Activated CD4-positive, alpha-beta T cell treated with anti-CD3 and anti-CD28 coated beads for 1 hour (primary cell): ENCODE measurements around the gene ARHGEF3.

ENCODE experiments used
- DNase-seq: peaks from one replicate; pipeline ENCODE4 v3.0.0-alpha.2; 2020

The ARHGEF3 gene, protein sequence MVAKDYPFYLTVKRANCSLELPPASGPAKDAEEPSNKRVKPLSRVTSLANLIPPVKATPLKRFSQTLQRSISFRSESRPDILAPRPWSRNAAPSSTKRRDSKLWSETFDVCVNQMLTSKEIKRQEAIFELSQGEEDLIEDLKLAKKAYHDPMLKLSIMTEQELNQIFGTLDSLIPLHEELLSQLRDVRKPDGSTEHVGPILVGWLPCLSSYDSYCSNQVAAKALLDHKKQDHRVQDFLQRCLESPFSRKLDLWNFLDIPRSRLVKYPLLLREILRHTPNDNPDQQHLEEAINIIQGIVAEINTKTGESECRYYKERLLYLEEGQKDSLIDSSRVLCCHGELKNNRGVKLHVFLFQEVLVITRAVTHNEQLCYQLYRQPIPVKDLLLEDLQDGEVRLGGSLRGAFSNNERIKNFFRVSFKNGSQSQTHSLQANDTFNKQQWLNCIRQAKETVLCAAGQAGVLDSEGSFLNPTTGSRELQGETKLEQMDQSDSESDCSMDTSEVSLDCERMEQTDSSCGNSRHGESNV

DNA sequence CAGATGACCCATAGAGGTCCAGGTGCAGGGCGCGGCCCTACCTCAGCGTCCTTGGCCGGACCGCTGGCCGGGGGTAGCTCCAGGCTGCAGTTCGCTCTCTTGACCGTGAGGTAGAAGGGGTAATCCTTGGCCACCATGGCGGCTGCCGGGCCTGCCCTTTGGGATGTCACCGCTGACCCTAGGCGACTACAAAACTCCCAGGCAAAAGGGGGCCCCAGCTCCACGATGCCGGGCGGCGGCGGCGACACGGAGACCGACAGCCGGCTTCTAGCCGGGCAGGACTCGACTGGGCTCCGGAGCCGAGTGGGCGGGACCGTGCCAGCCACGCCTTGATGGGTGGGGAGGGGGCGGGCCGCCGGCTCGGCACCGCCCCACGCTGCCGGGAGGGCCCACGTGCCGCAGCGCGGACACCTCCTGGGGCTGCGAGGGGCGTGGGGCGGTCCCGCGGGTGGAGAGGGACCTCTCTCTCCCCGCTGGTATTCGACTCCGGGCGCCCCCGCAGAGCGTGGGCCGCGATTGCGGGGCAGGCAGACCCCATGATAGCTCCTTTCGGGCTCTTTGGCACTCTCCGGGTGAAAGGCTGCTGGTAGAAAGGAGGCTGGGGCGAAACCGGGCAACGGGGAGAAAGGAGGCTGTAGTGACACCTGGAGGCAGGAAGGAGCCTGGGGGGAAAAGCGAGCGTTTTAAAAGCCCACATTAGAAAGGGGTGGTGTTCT is at the start of gene ARHGEF3:
Gene ARHGEF3, minus strand, starts transcription at position 288 of the 716 bp plus-strand sequence. Its CDS starts 151 bp downstream, at position 137.
- DNase-seq, result peak; percentile 84

- no peak for DNase-seq
Measured at GRCh38 chr3:56849698-56850097, 47.9 kb upstream of the ARHGEF3 start.

DNA sequence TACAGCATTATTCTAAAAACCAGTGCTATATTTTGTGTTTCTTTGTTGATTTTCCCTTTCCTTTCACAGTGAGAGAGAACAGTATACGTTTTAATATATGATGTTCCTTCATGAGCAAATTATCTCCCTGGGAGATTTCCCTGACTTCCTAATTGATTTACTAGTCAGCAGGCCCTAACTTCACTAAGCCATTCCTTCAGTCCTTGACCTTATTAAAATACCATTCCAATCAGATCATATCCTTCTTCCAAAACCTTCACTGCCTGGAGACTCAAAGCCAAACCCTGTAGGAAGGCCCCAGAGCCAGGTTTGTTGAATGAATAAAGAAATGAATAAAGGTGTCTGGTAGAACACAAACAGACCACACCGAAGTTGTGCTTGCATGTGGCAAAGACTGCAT is 43.8 kb upstream of the ARHGEF3 start:
- DNase-seq, result no peak

GRCh38 chr3:56844536-56844935 is 42.8 kb upstream of the ARHGEF3 start:
- DNase-seq, result no peak

- no peak for DNase-seq
Measured at GRCh38 chr3:56839784-56840715, 38.3 kb upstream of the ARHGEF3 start.

- DNase-seq, result no peak
Measured at GRCh38 chr3:56838448-56838847, 36.7 kb upstream of the ARHGEF3 start.

DNA sequence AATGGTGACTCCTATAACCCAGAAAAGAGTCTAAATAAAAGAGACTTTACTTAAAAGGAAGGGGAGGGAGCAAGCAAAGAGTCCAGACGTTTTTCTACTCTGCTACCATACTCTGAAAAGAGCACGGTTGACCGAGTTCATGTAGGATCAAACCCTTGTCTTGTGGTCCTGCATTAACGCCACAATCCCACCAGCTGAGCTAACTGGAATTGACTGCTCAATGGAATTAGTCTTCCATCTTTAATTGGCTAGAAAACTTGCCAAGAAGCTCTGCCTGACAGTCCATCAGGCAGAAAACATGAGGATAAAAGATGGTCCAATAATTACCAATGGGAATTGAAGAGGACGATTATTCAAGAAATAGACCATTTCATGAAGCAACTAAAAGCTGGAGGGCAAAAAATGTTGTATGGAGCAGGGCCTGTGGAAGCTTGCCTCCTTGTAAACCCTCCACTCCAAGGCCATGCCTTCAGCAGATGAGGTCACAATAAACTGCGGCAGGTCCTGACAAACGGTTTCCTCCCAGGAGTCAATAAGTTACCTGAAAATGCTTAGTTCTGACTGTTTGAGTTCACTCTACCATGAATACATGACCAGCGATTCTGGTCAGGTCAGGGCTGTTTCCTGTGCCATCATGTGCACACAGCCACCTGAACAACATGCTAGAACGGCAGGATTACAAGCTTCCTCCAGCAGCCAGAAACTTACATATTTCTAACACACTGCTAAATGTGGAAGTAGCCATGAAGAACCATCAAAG is 35.6 kb upstream of the ARHGEF3 start:
- no peak for DNase-seq

GRCh38 chr3:56836276-56837163 is 34.8 kb upstream of the ARHGEF3 start:
- no peak for DNase-seq

- no peak for DNase-seq
Measured at GRCh38 chr3:56835650-56836227, 34.0 kb upstream of the ARHGEF3 start.

DNA sequence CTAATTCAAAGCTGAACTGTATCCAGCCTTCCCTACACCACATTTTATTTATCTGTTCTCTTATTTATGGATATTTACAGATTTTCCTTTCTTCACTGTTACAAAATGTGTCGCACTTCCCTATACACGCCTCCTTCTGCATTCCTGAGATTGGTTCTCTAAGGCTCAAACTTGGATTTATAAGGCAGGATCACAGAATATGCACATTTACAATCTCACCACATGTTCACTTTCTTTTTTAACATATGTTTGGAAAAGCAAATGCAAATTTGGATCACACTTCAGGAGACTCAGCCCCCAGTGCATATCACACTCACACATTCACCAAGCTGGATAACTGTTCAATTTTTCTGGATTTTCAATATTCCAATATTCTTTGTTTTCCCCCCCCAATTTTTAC is 31.8 kb upstream of the ARHGEF3 start:
- DNase-seq, result no peak

GRCh38 chr3:56833022-56833421 is 31.3 kb upstream of the ARHGEF3 start:
- DNase-seq, result no peak

GRCh38 chr3:56831572-56831971 is 29.8 kb upstream of the ARHGEF3 start:
- no peak for DNase-seq

DNA sequence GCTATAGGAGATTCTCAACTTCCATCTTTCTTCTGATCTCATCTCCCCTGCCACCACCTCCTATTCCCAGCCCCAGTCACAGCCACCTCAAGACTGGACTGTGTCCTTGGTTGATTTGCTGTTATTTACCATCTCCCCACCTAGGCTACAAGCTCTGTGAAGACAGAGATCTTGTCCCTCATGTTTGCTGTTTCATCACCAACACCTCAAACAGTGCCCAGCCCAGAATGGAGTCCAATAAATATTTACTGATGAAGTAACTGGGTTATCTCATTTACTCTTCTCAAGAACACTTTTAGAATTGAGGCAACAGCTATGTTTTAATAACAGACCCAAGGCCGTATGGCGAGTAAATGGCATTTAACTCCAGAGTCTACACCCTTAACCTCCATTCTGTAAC is 29.1 kb upstream of the ARHGEF3 start:
- no peak for DNase-seq

- no peak for DNase-seq
Measured at GRCh38 chr3:56829533-56829932, 27.8 kb upstream of the ARHGEF3 start.

- no peak for DNase-seq
Measured at GRCh38 chr3:56826831-56827722, 25.3 kb upstream of the ARHGEF3 start.

DNA sequence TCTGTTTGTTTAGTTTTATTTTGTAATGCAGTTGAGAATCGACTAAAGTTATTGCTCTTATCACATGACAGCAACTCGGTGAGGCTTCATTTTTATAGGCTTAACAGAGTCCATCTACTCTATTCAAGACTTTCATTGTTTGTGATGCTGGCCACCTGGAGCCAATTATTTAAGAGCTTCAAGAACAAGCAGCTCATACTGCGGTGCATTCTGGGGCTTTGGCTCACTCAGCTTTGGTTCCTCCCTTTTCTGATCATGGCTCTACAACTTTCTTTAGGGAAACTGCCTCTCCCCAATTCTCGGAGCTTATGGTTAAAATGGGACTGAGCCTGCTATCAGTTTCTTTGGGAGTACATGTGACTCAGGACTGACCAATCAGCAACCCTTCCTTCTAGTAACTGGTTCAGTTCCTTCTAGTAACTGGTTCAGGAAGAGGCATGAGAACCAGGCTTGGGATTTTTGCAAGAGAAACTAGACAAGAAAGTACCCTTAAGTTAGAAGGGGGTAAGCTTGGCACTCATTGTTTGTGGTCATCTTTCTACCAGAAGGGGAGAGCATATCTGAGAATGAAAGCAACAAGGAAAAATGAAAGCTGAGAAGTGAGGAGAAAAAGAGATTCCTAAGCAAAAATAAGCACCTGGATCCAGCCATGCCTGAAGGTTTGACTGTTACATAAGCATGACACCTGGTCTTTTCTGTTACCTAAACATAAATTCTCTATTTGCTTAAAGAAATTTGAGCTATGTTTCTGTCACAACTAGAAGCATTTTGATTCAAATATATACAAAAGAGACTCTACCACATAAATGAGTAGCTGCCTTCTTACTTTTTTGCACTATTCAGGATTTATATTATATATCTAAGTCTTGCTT is 24.1 kb upstream of the ARHGEF3 start:
- no peak for DNase-seq

GRCh38 chr3:56823984-56824703 is 22.4 kb upstream of the ARHGEF3 start:
- DNase-seq, result no peak

GRCh38 chr3:56823421-56823926 is 21.7 kb upstream of the ARHGEF3 start:
- no peak for DNase-seq
